ENCODE measurements around the gene TOMM6.

The TOMM6 gene

GRCh38 chr6:41785254-41785653, 2.2 kb upstream of the TOMM6 start:
- Histone ChIP-seq H3K27me3 (no peaks in the 10 kb centered on the region), H3K36me3 (peaks cover 3% of the 10 kb centered on the region), H3K4me3 (ENCODE audit: low read depth in 1 of 2, low read length in 1 of 2) (no peak overlapping the region), H3K27ac (peak overlapping the region; percentile 93), H3K9me3 (no peaks in the 10 kb centered on the region), H3K4me1 (ENCODE audit: control insufficient read depth in 1 of 2, insufficient read depth in 1 of 2, low read depth in 1 of 2, low read length in 1 of 2) (peaks cover 49 to 50% of the 10 kb centered on the region in 2 experiments)
- no peak for TF ChIP-seq CTCF (IDR thresholded peaks at IDR 0.05)

- TF ChIP-seq CTCF (IDR thresholded peaks at IDR 0.05), result no peak
- peaks cover 43 to 47% of the 10 kb centered on the region in 2 experiments for H3K4me1 ChIP-seq (ENCODE audit: control insufficient read depth in 1 of 2, insufficient read depth in 1 of 2, low read depth in 1 of 2, low read length in 1 of 2)
- peaks cover 5% of the 10 kb centered on the region for H3K36me3 ChIP-seq
- no peaks in the 10 kb centered on the region for H3K9me3 ChIP-seq
- H3K27ac ChIP-seq, result peak overlapping the region; percentile 93
- peak overlapping the region; percentile 89 to 99 for H3K4me3 ChIP-seq (ENCODE audit: low read depth in 1 of 2, low read length in 1 of 2)
- H3K27me3 ChIP-seq, result no peaks in the 10 kb centered on the region
Observed at GRCh38 chr6:41785689-41786450, 1.6 kb upstream of the TOMM6 start.

GRCh38 chr6:41786451-41787218, 859 bp upstream of the TOMM6 start:
- H3K4me3 ChIP-seq (ENCODE audit: low read depth in 1 of 2, low read length in 1 of 2), result peak overlapping the region; percentile 89 to 99
- peak overlapping the region; percentile 93 for H3K27ac ChIP-seq
- H3K36me3 ChIP-seq, result peaks cover 10% of the 10 kb centered on the region
- H3K27me3 ChIP-seq, result no peaks in the 10 kb centered on the region
- peaks cover 35 to 39% of the 10 kb centered on the region in 2 experiments for H3K4me1 ChIP-seq (ENCODE audit: control insufficient read depth in 1 of 2, insufficient read depth in 1 of 2, low read depth in 1 of 2, low read length in 1 of 2)
- no peaks in the 10 kb centered on the region for H3K9me3 ChIP-seq
- TF ChIP-seq CTCF (IDR thresholded peaks at IDR 0.05), result peak; percentile 95

- H3K27ac ChIP-seq, result no peak overlapping the region
- H3K4me1 ChIP-seq (ENCODE audit: control insufficient read depth in 1 of 2, insufficient read depth in 1 of 2, low read depth in 1 of 2, low read length in 1 of 2), result peaks cover 30 to 31% of the 10 kb centered on the region in 2 experiments
- TF ChIP-seq CTCF (IDR thresholded peaks at IDR 0.05), result no peak
Observed at GRCh38 chr6:41789390-41789724, 1.9 kb downstream of the TOMM6 start.

GRCh38 chr6:41790045-41790444, 2.6 kb downstream of the TOMM6 start:
- Histone ChIP-seq H3K36me3 (peaks cover 25% of the 10 kb centered on the region), H3K27me3 (no peaks in the 10 kb centered on the region), H3K9me3 (no peaks in the 10 kb centered on the region), H3K27ac (no peak overlapping the region), H3K4me3 (ENCODE audit: low read depth in 1 of 2, low read length in 1 of 2) (no peak overlapping the region), H3K4me1 (ENCODE audit: control insufficient read depth in 1 of 2, insufficient read depth in 1 of 2, low read depth in 1 of 2, low read length in 1 of 2) (peaks cover 23 to 24% of the 10 kb centered on the region in 2 experiments)
- TF ChIP-seq CTCF (IDR thresholded peaks at IDR 0.05), result no peak

More at GRCh38 chr6:41789390-41789724, 1.9 kb downstream of the TOMM6 start:
- Histone ChIP-seq H3K9me3 (no peaks in the 10 kb centered on the region), H3K4me3 (ENCODE audit: low read depth in 1 of 2, low read length in 1 of 2) (no peak overlapping the region), H3K27me3 (no peaks in the 10 kb centered on the region), H3K36me3 (peaks cover 22% of the 10 kb centered on the region)

Data from neutrophil (primary cell).